NCI-H128 (cell line): ENCODE measurements around the gene BMP5.

Source experiments
- DNase-seq: peaks from one replicate; lab custom pipeline; 2025; ENCODE audit not compliant: unreplicated experiment; lab: John Stamatoyannopoulos, UW

Gene BMP5

GRCh38 chr6:55726144-55726543 is 149.2 kb downstream of the BMP5 start:
- DNase-seq = no peak

GRCh38 chr6:55714831-55715230 is 160.6 kb downstream of the BMP5 start:
- no peak for DNase-seq

GRCh38 chr6:55713436-55713835 is 162.0 kb downstream of the BMP5 start:
- DNase-seq = no peak

- no peak for DNase-seq
Observed at GRCh38 chr6:55708711-55709110, 166.7 kb downstream of the BMP5 start.

- DNase-seq = no peak
Observed at GRCh38 chr6:55705451-55706440, 169.6 kb downstream of the BMP5 start.

GRCh38 chr6:55704421-55704820 is 171.0 kb downstream of the BMP5 start:
- no peak for DNase-seq
